ENCODE measurements around the gene LRRFIP1.

- TF ChIP-seq POLR2A (IDR thresholded peaks at IDR 0.05; ENCODE audit: low read length) (no peak), GATA1 (IDR thresholded peaks at IDR 0.05; ENCODE audit: low read depth, low read length) (no peak)
Observed at GRCh38 chr2:237591141-237591881, 36.1 kb upstream of the LRRFIP1 start.
